ENCODE results near the gene TPSD1. TPM values are rescaled to one million over a fixed set of nuclear protein-coding genes. Genes with fewer than 3 reads are reported as not detected.

Gene TPSD1
- total RNA-seq, 1 experiment from 2014 or later: 0.26 TPM

GRCh38 chr16:1222553-1223354, 33.1 kb upstream of the TPSD1 start:
- DNase-seq (ENCODE audit: low read depth, low spot score): no peak
- Histone ChIP-seq H3K4me3 (ENCODE audit: low read depth in 2 of 2, low read length in 2 of 2) (no peak overlapping the region), H3K27ac (ENCODE audit: low read length) (no peak overlapping the region), H3K9me3 (ENCODE audit: control insufficient read depth, insufficient read depth, low read depth, low read length) (no peaks in the 10 kb centered on the region), H3K36me3 (ENCODE audit: control insufficient read depth, insufficient read depth, low read length) (no peaks in the 10 kb centered on the region), H3K4me1 (ENCODE audit: control insufficient read depth, insufficient read depth, low read length) (peaks cover 12% of the 10 kb centered on the region), H3K27me3 (ENCODE audit: control insufficient read depth, insufficient read depth, low read length) (no peaks in the 10 kb centered on the region)
- CTCF ChIA-PET: interaction anchor here (0.6 kb wide), 1 partner anchor 49 kb away, joined by 3 read pairs; no protein-coding TSS in a partner anchor
- no TSS peak for BruUV-seq (replicated peaks)
- intact Hi-C loops (cut with micrococcal nuclease; ENCODE audit: unreplicated experiment) (no loop called here), in situ Hi-C loops (cut with HindIII; ENCODE audit: low pct_unique_long_range_greater_than_20kb, low sequenced_read_pairs) (no loop called here)
- TF ChIP-seq SIN3A (IDR thresholded peaks at IDR 0.05; ENCODE audit: borderline replicate concordance, insufficient read depth, low read depth, low read length) (no peak), CTCF (IDR thresholded peaks at IDR 0.05) (no peak), TCF7L2 (IDR thresholded peaks at IDR 0.05; ENCODE audit: low read depth, low read length) (no peak), POLR2AphosphoS5 (IDR thresholded peaks at IDR 0.05; ENCODE audit: low read depth, low read length) (no peak), REST (IDR thresholded peaks at IDR 0.05; ENCODE audit: insufficient read depth in 1 of 2, low read depth in 2 of 2, low read length in 1 of 2) (no peak)
- no peak for ATAC-seq
- POLR2A ChIA-PET: no interaction called here

GRCh38 chr16:1223355-1224214, 32.3 kb upstream of the TPSD1 start:
- no peaks in the 10 kb centered on the region for H3K9me3 ChIP-seq (ENCODE audit: control insufficient read depth, insufficient read depth, low read depth, low read length)
- H3K27ac ChIP-seq (ENCODE audit: low read length): no peak overlapping the region
- POLR2A ChIA-PET: no interaction called here
- TF ChIP-seq POLR2AphosphoS5 (IDR thresholded peaks at IDR 0.05; ENCODE audit: low read depth, low read length) (no peak), TCF7L2 (IDR thresholded peaks at IDR 0.05; ENCODE audit: low read depth, low read length) (no peak), REST (IDR thresholded peaks at IDR 0.05; ENCODE audit: insufficient read depth in 1 of 2, low read depth in 2 of 2, low read length in 1 of 2) (no peak), CTCF (IDR thresholded peaks at IDR 0.05) (no peak), SIN3A (IDR thresholded peaks at IDR 0.05; ENCODE audit: borderline replicate concordance, insufficient read depth, low read depth, low read length) (no peak)
- intact Hi-C loops (cut with micrococcal nuclease; ENCODE audit: unreplicated experiment): no loop called here
- H3K4me3 ChIP-seq (ENCODE audit: low read depth in 2 of 2, low read length in 2 of 2): no peak overlapping the region
- peaks cover 12% of the 10 kb centered on the region for H3K4me1 ChIP-seq (ENCODE audit: control insufficient read depth, insufficient read depth, low read length)
- in situ Hi-C loops (cut with HindIII; ENCODE audit: low pct_unique_long_range_greater_than_20kb, low sequenced_read_pairs): no loop called here
- ATAC-seq: no peak
- H3K36me3 ChIP-seq (ENCODE audit: control insufficient read depth, insufficient read depth, low read length): no peaks in the 10 kb centered on the region
- DNase-seq (ENCODE audit: low read depth, low spot score): no peak
- CTCF ChIA-PET: interaction anchor here (0.6 kb wide), 1 partner anchor 49 kb away, joined by 3 read pairs; no protein-coding TSS in a partner anchor
- no peaks in the 10 kb centered on the region for H3K27me3 ChIP-seq (ENCODE audit: control insufficient read depth, insufficient read depth, low read length)
- BruUV-seq (replicated peaks): no TSS peak

Measured in Panc1 (cell line).